GM21390 (cell line): ENCODE measurements around the gene KCTD2.
"Not testable (repeated sequence)": the region's sequence is repeated elsewhere in the genome, so short reads cannot be mapped to it uniquely, and the experiment has no call there.

Source experiments
- ATAC-seq: cut with Tn5 transposase; IDR thresholded peaks from one replicate; pipeline ENCODE4 v1.9.1; 2021; ENCODE audit not compliant: unreplicated experiment

Gene KCTD2, protein sequence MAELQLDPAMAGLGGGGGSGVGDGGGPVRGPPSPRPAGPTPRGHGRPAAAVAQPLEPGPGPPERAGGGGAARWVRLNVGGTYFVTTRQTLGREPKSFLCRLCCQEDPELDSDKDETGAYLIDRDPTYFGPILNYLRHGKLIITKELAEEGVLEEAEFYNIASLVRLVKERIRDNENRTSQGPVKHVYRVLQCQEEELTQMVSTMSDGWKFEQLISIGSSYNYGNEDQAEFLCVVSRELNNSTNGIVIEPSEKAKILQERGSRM

GRCh38 chr17:75046407-75047289 is at the start of gene KCTD2, which contains the start of gene ATP5PD:
KCTD2 (plus strand) TSS chr17:75047225; CDS start chr17:75047251, 26 bp downstream.
ATP5PD (minus strand) TSS chr17:75046969; CDS start chr17:75042650, 4,319 bp downstream.
- peak; percentile 95 for ATAC-seq

GRCh38 chr17:74998783-74999182 is 48.2 kb upstream of the KCTD2 start:
- no peak for ATAC-seq

DNA sequence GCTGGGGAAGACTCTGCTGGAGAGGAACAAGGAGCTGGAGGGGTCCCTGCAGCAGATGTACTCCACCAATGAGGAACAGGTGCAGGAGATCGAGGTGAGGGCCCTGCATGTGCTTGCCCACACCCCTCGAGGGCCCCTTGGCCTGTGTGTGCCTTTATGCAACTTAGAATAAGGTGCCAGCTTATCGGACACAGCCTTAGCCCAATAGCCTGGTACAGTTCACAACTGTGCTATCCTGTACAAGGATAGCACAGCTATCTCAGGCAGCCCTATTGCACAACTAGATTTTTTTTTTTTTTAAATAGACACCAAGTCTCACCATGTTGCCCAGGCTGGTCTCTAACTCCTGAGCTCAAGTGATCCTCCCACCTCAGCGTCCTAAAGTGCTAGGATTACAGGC is 47.5 kb upstream of the KCTD2 start:
- ATAC-seq, result no peak

DNA sequence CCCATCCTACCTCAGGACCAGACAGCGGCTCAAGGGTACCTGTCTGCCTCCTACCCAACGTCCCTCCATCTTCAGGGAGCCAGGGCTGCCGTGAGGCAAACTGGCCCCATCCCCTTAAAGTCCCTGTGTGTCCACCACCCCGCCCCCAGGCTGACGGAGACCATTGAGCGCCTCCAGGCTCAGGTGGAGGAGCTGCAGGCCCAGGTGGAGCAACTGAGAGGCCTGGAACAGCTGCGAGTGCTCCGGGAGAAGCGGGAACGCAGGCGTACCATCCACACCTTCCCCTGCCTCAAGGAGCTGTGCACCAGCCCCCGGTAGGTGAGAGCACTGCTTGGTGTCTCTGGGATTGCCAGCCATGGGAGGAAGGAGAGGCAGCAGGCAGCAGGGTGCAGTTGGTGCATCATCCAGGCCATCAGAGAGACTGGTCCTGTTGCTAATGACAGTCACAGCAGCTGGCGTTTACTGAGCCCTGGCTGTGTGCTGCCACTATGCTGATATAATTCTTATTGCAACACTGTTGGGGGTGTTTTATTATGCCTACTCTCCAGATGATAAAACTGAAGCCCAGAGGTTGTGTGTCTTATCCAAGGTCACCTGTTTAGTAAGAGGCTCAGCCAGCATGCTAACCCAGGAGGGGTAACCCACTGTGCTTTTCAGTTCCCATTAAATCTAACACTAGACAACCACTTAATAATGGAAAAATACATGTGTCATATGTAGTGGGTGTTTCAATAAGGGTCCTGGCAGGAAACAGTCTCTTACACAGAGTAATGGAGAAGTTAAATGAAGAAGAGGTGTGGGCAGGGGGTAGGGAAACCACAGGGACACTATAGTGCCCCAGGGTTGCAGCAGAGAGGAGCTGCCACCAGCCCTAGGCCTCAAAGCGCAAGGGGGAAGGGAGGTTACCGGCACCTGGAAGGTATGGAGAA is 44.8 kb upstream of the KCTD2 start:
- ATAC-seq, result no peak

GRCh38 chr17:75003070-75003956 is 43.7 kb upstream of the KCTD2 start:
- ATAC-seq, result no peak

DNA sequence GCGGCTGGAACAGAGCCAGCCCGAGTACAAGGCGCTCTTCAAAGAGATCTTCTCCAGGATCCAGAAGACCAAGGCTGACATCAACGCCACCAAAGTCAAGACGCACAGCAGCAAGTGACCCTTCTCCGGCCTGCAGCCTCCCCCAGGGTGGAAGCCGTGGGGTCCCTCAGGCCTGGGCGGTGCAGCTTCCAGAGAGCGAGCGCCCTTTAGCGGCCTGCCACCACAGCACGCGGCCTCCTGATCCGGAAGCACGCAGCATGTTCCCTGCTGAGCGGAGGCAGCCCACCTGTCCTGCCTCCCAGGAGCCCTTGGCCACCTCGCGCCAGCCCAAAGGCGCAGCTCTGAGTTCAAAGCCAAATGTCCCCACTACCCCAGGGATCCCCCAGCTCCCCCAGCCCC is 43.1 kb upstream of the KCTD2 start:
- ATAC-seq, result no peak

GRCh38 chr17:75004371-75004770 is 42.7 kb upstream of the KCTD2 start:
- no peak for ATAC-seq

DNA sequence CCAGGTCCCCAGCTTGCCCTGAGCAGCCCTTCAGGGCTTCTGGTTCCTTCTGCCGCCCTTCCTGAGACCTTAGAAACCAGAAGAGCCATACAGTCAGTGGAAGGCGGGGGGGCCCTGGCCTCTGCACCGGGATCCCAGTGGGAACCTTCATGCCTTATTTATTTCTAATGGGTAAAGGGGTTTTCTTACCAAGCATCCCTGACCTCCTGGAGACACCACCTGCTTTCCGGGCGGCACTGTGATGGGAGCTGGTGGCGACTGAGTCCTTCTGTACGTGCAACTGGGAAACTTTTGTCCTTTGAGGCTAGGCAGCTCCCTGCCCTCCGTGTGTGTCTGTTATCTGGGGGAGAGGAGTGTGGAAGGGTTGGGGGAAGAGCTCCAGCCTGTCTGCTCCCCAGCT is 41.7 kb upstream of the KCTD2 start:
- ATAC-seq, result no peak

- not testable (repeated sequence) for ATAC-seq
Observed at GRCh38 chr17:75006084-75006483, 40.9 kb upstream of the KCTD2 start.

- no peak for ATAC-seq
Observed at GRCh38 chr17:75006653-75007052, 40.4 kb upstream of the KCTD2 start.

GRCh38 chr17:75008373-75008772 is 38.7 kb upstream of the KCTD2 start:
- no peak for ATAC-seq

GRCh38 chr17:75009139-75009724 is 37.8 kb upstream of the KCTD2 start:
- ATAC-seq, result no peak

DNA sequence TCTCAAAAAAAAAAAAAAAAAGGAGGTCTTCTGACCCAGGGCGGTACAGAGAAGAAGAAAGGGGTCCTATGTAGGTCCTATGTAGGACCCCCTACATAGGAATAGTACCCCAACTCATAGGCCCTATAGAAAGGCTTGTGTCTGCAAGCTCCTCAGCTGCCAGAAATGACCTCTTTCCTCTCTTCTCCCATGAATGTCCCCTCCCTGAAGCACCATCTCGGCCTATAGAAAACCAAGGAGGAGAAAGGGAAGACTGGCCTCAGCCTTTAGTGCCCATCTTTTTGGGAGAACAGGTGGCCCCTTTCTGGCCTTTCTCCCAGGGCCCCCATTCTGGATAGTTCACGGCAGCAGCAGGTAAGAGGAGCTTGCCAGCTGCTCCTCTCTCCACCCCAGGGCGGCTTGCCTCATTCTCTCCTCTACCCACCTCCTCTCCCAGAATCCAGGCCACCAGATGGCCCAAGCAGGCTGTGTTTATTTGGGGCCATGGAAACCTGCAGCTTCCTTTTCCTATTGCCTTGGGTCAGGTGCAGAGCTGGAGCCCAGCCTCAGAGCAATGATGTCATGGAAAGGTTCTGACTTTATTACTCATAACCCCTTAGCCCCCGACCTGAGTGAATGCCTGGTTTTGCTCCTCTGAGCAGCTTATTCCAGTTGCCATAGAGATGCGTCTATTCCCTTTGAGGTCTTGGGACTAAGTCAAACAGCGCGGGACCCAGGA is 36.2 kb upstream of the KCTD2 start:
- no peak for ATAC-seq

- ATAC-seq, result no peak
Observed at GRCh38 chr17:75011401-75012095, 35.5 kb upstream of the KCTD2 start.

GRCh38 chr17:75012096-75012345 is 35.0 kb upstream of the KCTD2 start:
- ATAC-seq, result no peak

DNA sequence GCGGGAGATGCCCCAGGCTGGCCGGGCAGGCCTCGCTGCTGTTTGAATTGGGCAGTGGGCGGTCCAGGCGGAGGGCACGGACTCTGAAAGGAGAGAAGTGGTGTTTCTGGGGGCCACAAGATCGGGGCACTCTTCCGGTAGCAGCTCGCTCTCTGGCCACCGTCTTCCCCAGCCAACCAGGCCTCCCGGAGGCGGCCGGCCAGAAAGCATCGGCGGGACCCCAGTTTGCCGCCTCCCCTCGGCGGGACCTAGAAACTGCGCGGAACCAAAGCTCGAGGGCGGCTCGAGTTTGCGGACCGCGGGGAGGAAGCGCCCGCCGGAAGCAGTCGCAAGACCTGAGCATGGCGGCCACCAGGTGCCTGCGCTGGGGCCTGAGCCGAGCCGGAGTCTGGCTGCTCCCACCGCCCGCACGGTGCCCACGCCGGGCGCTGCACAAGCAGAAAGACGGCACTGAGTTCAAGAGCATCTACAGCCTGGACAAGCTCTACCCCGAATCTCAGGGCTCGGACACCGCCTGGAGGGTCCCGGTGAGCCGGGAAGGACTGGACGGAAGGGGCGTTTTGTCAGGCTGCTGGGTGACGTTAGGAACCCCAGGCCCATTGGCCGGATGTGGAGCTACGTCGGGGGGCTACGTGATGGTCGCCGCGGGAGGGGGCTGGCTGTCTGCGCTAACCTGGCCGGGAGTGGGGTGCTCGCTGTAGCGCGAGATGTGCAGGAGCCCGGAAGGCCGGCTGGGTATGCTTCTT is 34.5 kb upstream of the KCTD2 start, which contains the start of gene MRPL58:
Gene MRPL58 (plus strand): TSS at position 325 of the 746 bp plus-strand sequence. CDS start 17 bp downstream, at position 342.
- peak; percentile 84 for ATAC-seq

DNA sequence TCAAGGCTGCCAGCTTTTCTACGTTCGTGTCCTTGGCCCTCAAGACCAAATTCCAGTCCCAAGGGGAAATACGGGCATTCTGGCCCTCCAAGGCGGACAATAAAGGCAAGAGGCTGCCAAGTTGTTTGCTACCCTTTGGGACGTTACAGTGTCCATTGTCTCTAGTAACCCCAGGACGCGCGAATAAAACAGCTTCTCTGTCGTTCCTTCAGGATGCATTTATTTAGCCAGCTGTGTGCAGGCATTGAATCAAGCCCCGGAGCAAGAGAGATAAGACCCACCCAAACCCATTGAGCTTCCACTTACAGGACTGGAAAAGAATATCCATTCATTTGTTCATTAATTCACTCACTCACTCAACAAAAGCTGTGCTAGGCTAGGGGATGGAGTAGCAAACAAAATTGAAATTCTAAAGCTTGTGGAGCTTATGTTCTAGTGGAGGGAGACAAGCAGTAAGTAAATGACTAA is 33.9 kb upstream of the KCTD2 start:
- ATAC-seq, result no peak

DNA sequence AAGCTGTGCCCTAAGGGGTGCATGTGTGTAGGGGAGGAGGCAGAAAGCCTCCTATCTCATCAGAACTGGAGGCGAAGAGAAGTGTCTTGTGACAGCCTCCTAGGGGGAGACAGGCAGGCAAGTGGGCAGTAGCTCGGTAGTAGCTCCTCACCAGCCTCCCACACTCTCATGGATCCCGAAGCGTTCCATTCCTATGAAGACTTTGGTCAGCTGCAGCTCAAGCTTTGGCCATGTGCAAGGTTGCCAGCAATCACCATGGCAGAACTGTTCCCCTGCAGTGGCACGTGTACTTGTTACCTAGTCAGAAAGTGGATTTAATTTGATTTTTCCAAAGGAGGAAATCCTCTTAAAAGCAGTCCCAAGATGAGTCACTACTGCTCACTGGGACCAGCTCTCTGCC is 27.9 kb upstream of the KCTD2 start:
- no peak for ATAC-seq
